Neuronal stem cell (in vitro differentiated cells): ENCODE results near the gene EXOC3.
A peak's percentile ranks its signal among the peaks of the same experiment; 100 is the strongest.

Source experiments
- DNase-seq: peaks from one replicate; pipeline ENCODE4 v3.0.0-alpha.2; 2013; ENCODE audit warnings: low spot score
- H2AFZ ChIP-seq: one replicate; pipeline ENCODE4 v1.6.1; 2013; ENCODE audit warnings: mild to moderate bottlenecking, low read length, inconsistent platforms
- H2AK5ac ChIP-seq: 2 replicates; pipeline ENCODE4 v1.6.1; 2013; ENCODE audit warnings: low read depth, mild to moderate bottlenecking, inconsistent platforms, low read length, moderate library complexity, mixed read lengths
- H2BK120ac ChIP-seq: 2 replicates; pipeline ENCODE4 v1.6.1; 2013; ENCODE audit warnings: low read depth, mild to moderate bottlenecking, inconsistent platforms, low read length, moderate library complexity, mixed read lengths
- H2BK12ac ChIP-seq: one replicate; pipeline ENCODE4 v1.6.1; 2013; ENCODE audit warnings: low read length, inconsistent platforms
- H2BK15ac ChIP-seq: 2 replicates; pipeline ENCODE4 v1.6.1; 2013; ENCODE audit warnings: mild to moderate bottlenecking, low read length, inconsistent platforms, mixed read lengths
- H2BK5ac ChIP-seq: one replicate; pipeline ENCODE4 v1.6.1; 2013; ENCODE audit warnings: inconsistent platforms, mild to moderate bottlenecking, low read length, moderate library complexity
- H3K14ac ChIP-seq: one replicate; pipeline ENCODE4 v1.6.1; 2013; ENCODE audit warnings: low read length, inconsistent platforms
- H3K18ac ChIP-seq: 2 replicates; pipeline ENCODE4 v1.6.1; 2013; ENCODE audit warnings: low read length, inconsistent platforms
- H3K23ac ChIP-seq: 2 replicates; pipeline ENCODE4 v1.6.1; 2013; ENCODE audit warnings: low read depth, mild to moderate bottlenecking, mixed read lengths, low read length, inconsistent platforms; ENCODE audit not compliant: poor library complexity
- H3K27ac ChIP-seq: replicated peaks from 3 replicates; pipeline ENCODE4 v1.5.1; 2013; ENCODE audit warnings: low read length, inconsistent platforms
- H3K27me3 ChIP-seq, 3 experiments: 2 replicates each; pipeline ENCODE4 v1.6.1; 2013; ENCODE audit warnings: low read length in 3 of 3, mild to moderate bottlenecking in 2 of 3, inconsistent platforms in 1 of 3, low read depth in 1 of 3, mixed read lengths in 1 of 3, moderate library complexity in 1 of 3; ENCODE audit not compliant: control insufficient read depth in 3 of 3, insufficient read depth in 3 of 3
- H3K36me3 ChIP-seq, 2 donors: replicated peaks in 1 of 2; 2 replicates each; pipeline ENCODE4 v1.6.1; 2013; ENCODE audit warnings: low read length in 2 of 2; ENCODE audit not compliant: control insufficient read depth in 2 of 2, insufficient read depth in 2 of 2
- H3K4ac ChIP-seq: 2 replicates; pipeline ENCODE4 v1.6.1; 2013; ENCODE audit warnings: inconsistent platforms, mild to moderate bottlenecking, low read length, moderate library complexity
- H3K4me1 ChIP-seq, 2 donors: 1 replicate in 1 of 2; 2 replicates in 1 of 2; pipeline ENCODE4 v1.6.1; 2013; ENCODE audit warnings: low read length in 2 of 2, low read depth in 1 of 2; ENCODE audit not compliant: control insufficient read depth in 2 of 2, insufficient read depth in 1 of 2
- H3K4me2 ChIP-seq: one replicate; pipeline ENCODE4 v1.6.1; 2013; ENCODE audit warnings: mild to moderate bottlenecking, low read length, inconsistent platforms; ENCODE audit not compliant: insufficient read depth, poor library complexity, severe bottlenecking
- H3K4me3 ChIP-seq, 2 donors: 2 replicates each; pipeline ENCODE4 v1.5.1; 2013; ENCODE audit warnings: low read length in 2 of 2, mild to moderate bottlenecking in 2 of 2, inconsistent platforms in 1 of 2, moderate library complexity in 1 of 2
- H3K79me1 ChIP-seq: one replicate; pipeline ENCODE4 v1.6.1; 2013; ENCODE audit warnings: low read depth, mild to moderate bottlenecking, inconsistent platforms, low read length, moderate library complexity
- H3K9ac ChIP-seq: one replicate; pipeline ENCODE4 v1.6.1; 2013; ENCODE audit warnings: mild to moderate bottlenecking, low read depth, low read length, inconsistent platforms; ENCODE audit not compliant: poor library complexity
- H3K9me3 ChIP-seq, 2 donors: replicated peaks in 1 of 2; 2 replicates each; pipeline versions ENCODE3 to v1.6.1; 2013; ENCODE audit warnings: low read length in 2 of 2, mild to moderate bottlenecking in 2 of 2, inconsistent platforms in 1 of 2, low read depth in 1 of 2, mixed read lengths in 1 of 2, moderate library complexity in 1 of 2; ENCODE audit not compliant: control insufficient read depth in 2 of 2, insufficient read depth in 1 of 2
- H4K8ac ChIP-seq: one replicate; pipeline ENCODE4 v1.6.1; 2013; ENCODE audit warnings: low read depth, mild to moderate bottlenecking, inconsistent platforms, low read length, moderate library complexity
- H4K91ac ChIP-seq: one replicate; pipeline ENCODE4 v1.6.1; 2013; ENCODE audit warnings: low read length, low read depth, mild to moderate bottlenecking, inconsistent platforms; ENCODE audit not compliant: poor library complexity
- WGBS, 2 donors: extraction: QIAGEN DNeasy Blood & Tissue Kit; methylation state at CpG; one replicate each; pipeline ENCODE4 v1.1.7; 2013; ENCODE audit warnings: missing lambda C conversion rate in 2 of 2, mixed read lengths in 1 of 2; ENCODE audit not compliant: insufficient read length in 2 of 2, insufficient replicate concordance in 1 of 2; ENCODE audit errors: extremely low coverage in 2 of 2; 5-methylcytosine and 5-hydroxymethylcytosine counted together

EXOC3 gene

GRCh38 chr5:427415-428087 lies 15.4 kb upstream of the EXOC3 start:
- WGBS, 2 donors, result no CpG with 5 or more reads among the region's 39 CpGs
- H3K9me3 ChIP-seq, result peaks cover 0 to 8% of the 10 kb centered on the region in 2 donors
- DNase-seq, result no peak

GRCh38 chr5:428219-428618 lies 14.8 kb upstream of the EXOC3 start:
- Histone ChIP-seq H2BK5ac (peak overlapping the region; percentile 35), H3K4me3 (no peak overlapping the region), H3K14ac (no peak overlapping the region), H2AFZ (no peak overlapping the region), H2BK120ac (no peak overlapping the region), H3K9me3 (peaks cover 0 to 8% of the 10 kb centered on the region in 2 donors), H3K36me3 (no peaks in the 10 kb centered on the region), H3K27me3 (no peaks in the 10 kb centered on the region), H3K27ac (no peak overlapping the region), H4K91ac (no peak overlapping the region), H3K79me1 (no peaks in the 10 kb centered on the region), H2AK5ac (no peak overlapping the region), H4K8ac (no peak overlapping the region), H3K4me2 (no peak overlapping the region), H2BK12ac (no peak overlapping the region), H3K4me1 (peaks cover 0 to 3% of the 10 kb centered on the region in 2 donors), H2BK15ac (no peak overlapping the region), H3K23ac (no peak overlapping the region), H3K9ac (no peak overlapping the region), H3K18ac (peak overlapping the region; percentile 65), H3K4ac (no peak overlapping the region)
- no peak for DNase-seq
- no CpG with 5 or more reads among the region's 11 CpGs for WGBS, 2 donors

More at GRCh38 chr5:427415-428087, 15.4 kb upstream of the EXOC3 start:
- H2BK5ac ChIP-seq, result no peak overlapping the region
- H2BK120ac ChIP-seq, result no peak overlapping the region
- H3K4me3 ChIP-seq, result no peak overlapping the region
- no peak overlapping the region for H3K4ac ChIP-seq
- H4K8ac ChIP-seq, result no peak overlapping the region
- H3K23ac ChIP-seq, result no peak overlapping the region
- H3K4me2 ChIP-seq, result no peak overlapping the region
- no peaks in the 10 kb centered on the region for H3K27me3 ChIP-seq
- no peak overlapping the region for H2BK12ac ChIP-seq
- no peak overlapping the region for H3K18ac ChIP-seq
- H4K91ac ChIP-seq, result no peak overlapping the region
- H2AK5ac ChIP-seq, result peak overlapping the region; percentile 29
- H3K4me1 ChIP-seq, result peaks cover 0 to 3% of the 10 kb centered on the region in 2 donors
- H3K14ac ChIP-seq, result no peak overlapping the region
- H3K9ac ChIP-seq, result no peak overlapping the region
- no peak overlapping the region for H2AFZ ChIP-seq
- no peaks in the 10 kb centered on the region for H3K36me3 ChIP-seq
- no peak overlapping the region for H2BK15ac ChIP-seq
- no peak overlapping the region for H3K27ac ChIP-seq
- no peaks in the 10 kb centered on the region for H3K79me1 ChIP-seq

- Histone ChIP-seq H4K8ac (no peak overlapping the region), H3K14ac (peak overlapping the region; percentile 14), H2BK120ac (no peak overlapping the region), H3K4me2 (no peak overlapping the region), H3K79me1 (no peaks in the 10 kb centered on the region), H3K23ac (no peak overlapping the region), H3K27me3 (no peaks in the 10 kb centered on the region), H3K4me3 (peak overlapping the region in 1 of 2 donors; percentile 29), H3K9ac (no peak overlapping the region), H3K9me3 (peaks cover 0 to 8% of the 10 kb centered on the region in 2 donors), H3K27ac (no peak overlapping the region), H3K4me1 (peaks cover 0 to 3% of the 10 kb centered on the region in 2 donors), H2BK5ac (no peak overlapping the region), H4K91ac (no peak overlapping the region), H2AFZ (no peak overlapping the region), H3K36me3 (no peaks in the 10 kb centered on the region), H2AK5ac (peak overlapping the region; percentile 53), H2BK15ac (no peak overlapping the region), H3K4ac (no peak overlapping the region), H2BK12ac (no peak overlapping the region), H3K18ac (no peak overlapping the region)
- DNase-seq, result no peak
- no CpG with 5 or more reads among the region's 22 CpGs for WGBS, 2 donors
Measured at GRCh38 chr5:428754-429452, 14.1 kb upstream of the EXOC3 start.

- Histone ChIP-seq H2AK5ac (peak overlapping the region; percentile 53), H2BK120ac (no peak overlapping the region), H4K91ac (no peak overlapping the region), H3K18ac (no peak overlapping the region), H3K27me3 (no peaks in the 10 kb centered on the region), H3K9me3 (peaks cover 0 to 8% of the 10 kb centered on the region in 2 donors), H3K4me3 (no peak overlapping the region), H2AFZ (no peak overlapping the region), H3K23ac (no peak overlapping the region), H2BK15ac (no peak overlapping the region), H2BK12ac (no peak overlapping the region), H3K27ac (no peak overlapping the region), H3K4ac (no peak overlapping the region), H3K79me1 (peaks cover 3% of the 10 kb centered on the region), H3K36me3 (no peaks in the 10 kb centered on the region), H3K9ac (peak overlapping the region; percentile 50), H3K4me2 (no peak overlapping the region), H3K4me1 (peaks cover 0 to 3% of the 10 kb centered on the region in 2 donors), H2BK5ac (peak overlapping the region; percentile 15), H3K14ac (peak overlapping the region; percentile 14), H4K8ac (no peak overlapping the region)
- WGBS, 2 donors, result no CpG with 5 or more reads among the region's 35 CpGs
- DNase-seq, result no peak
Measured at GRCh38 chr5:429453-430188, 13.4 kb upstream of the EXOC3 start.
